Kidney epithelial cell (primary cell): ENCODE results near the gene CH25H. TPM values are rescaled to one million over a fixed set of nuclear protein-coding genes. Genes with fewer than 3 reads are reported as not detected.

Experiments used
- DNase-seq: peaks from one replicate; pipeline ENCODE4 v3.0.0-alpha.2; 2010; ENCODE audit warnings: low read depth
- H3K27me3 ChIP-seq: 2 replicates; pipeline ENCODE4 v1.6.0; 2011; ENCODE audit warnings: low read length; ENCODE audit not compliant: control insufficient read depth, insufficient read depth
- H3K36me3 ChIP-seq: 2 replicates; pipeline ENCODE4 v1.5.1; 2011; ENCODE audit warnings: low read length; ENCODE audit not compliant: control insufficient read depth, insufficient read depth
- H3K4me3 ChIP-seq: 2 replicates; pipeline ENCODE4 v1.5.1; 2011; ENCODE audit warnings: low read depth, mild to moderate bottlenecking, control low read depth, low read length
- CTCF ChIP-seq: IDR thresholded peaks from 2 replicates; pipeline ENCODE4 v1.5.1; 2011; ENCODE audit warnings: mild to moderate bottlenecking, moderate library complexity, low read length, control low read depth, inconsistent platforms; ENCODE audit not compliant: insufficient read depth, poor library complexity, severe bottlenecking
- total RNA-seq: library from RNA; depleted of rRNA; stranded (reverse); fragments of >200 nt; gene quantifications from 2 replicates; pipeline ENCODE4 v1.2.3, GENCODE V29; 2015

CH25H gene
- total RNA-seq, 1 donor from 2014 or later: 0.29 TPM

DNA sequence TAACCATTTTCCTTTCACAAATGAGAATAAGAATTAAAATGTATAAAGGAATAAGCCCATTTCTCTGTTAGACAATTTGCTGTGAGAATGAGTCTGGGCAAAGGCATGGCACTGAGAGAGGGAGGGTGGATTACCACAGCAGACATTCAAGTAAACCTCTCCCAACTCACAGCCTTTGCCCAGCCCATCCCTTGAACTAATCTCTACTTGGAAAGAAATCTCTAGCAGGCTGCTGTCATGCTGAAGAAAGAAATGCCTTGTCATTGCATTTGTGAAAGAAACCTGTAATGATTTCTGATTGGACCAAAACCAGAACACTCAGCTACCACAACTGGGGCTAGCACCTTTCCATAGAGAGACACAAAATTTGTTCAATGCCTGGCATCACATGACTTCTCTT is 39.2 kb downstream of the CH25H start:
- H3K36me3 ChIP-seq: no peaks in the 10 kb centered on the region
- no peaks in the 10 kb centered on the region for H3K27me3 ChIP-seq
- TF ChIP-seq CTCF: no peak
- DNase-seq: no peak
- H3K4me3 ChIP-seq: no peak overlapping the region

GRCh38 chr10:89165923-89166322 is 41.2 kb downstream of the CH25H start:
- Histone ChIP-seq H3K27me3 (no peaks in the 10 kb centered on the region), H3K36me3 (no peaks in the 10 kb centered on the region), H3K4me3 (no peak overlapping the region)
- DNase-seq: peak; percentile 26
- no peak for TF ChIP-seq CTCF

DNA sequence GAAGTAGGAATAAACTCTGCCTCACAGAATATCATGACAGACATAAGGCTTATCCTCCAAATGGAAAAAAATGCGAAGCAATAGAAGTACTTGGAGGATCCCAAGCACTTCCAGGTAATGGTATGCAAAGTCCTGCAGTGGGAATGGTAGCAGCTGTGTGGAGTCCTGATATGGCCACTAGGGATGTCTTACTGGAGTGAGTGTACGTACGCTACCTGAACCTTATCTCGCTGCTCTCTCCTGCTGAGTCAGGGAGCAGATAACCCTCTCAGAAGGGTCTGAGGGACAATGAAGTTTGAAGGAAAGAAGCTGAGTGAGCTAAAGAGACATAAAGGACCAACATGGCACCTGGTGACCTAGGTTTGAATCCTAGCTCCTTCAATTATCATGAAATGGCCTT is 42.2 kb downstream of the CH25H start:
- no peaks in the 10 kb centered on the region for H3K36me3 ChIP-seq
- TF ChIP-seq CTCF: no peak
- no peak overlapping the region for H3K4me3 ChIP-seq
- DNase-seq: no peak
- H3K27me3 ChIP-seq: no peaks in the 10 kb centered on the region

- H3K27me3 ChIP-seq: no peaks in the 10 kb centered on the region
- TF ChIP-seq CTCF: no peak
- no peak overlapping the region for H3K4me3 ChIP-seq
- H3K36me3 ChIP-seq: no peaks in the 10 kb centered on the region
- no peak for DNase-seq
Observed at GRCh38 chr10:89164080-89164479, 43.0 kb downstream of the CH25H start.

- Histone ChIP-seq H3K4me3 (no peak overlapping the region), H3K27me3 (no peaks in the 10 kb centered on the region), H3K36me3 (no peaks in the 10 kb centered on the region)
- TF ChIP-seq CTCF: no peak
- no peak for DNase-seq
Observed at GRCh38 chr10:89163265-89163995, 43.7 kb downstream of the CH25H start.

GRCh38 chr10:89162596-89162995 is 44.5 kb downstream of the CH25H start:
- DNase-seq: no peak
- H3K36me3 ChIP-seq: no peaks in the 10 kb centered on the region
- H3K27me3 ChIP-seq: no peaks in the 10 kb centered on the region
- TF ChIP-seq CTCF: no peak
- no peak overlapping the region for H3K4me3 ChIP-seq
